SK-N-SH (cell line): Measurements from ENCODE around the gene MED31. TPM values are rescaled to one million over a fixed set of nuclear protein-coding genes. Genes with fewer than 3 reads are reported as not detected.

Source experiments
- CTCF ChIA-PET: fragments of 300-600, 350-600 bp; formaldehyde crosslinking; extraction: SDS; loops from one replicate; lab custom pipeline; 2021; lab: Yijun Ruan, JAX
- POLR2A ChIA-PET: fragments of 350-600 bp; sonication (Branson Sonifier 250); formaldehyde crosslinking; extraction: SDS; loops from one replicate; lab custom pipeline; 2020; ENCODE audit warnings: antibody characterized with exemption, inconsistent platforms; lab: Yijun Ruan, JAX
- DNase-seq: peaks from one replicate; pipeline ENCODE4 v3.0.0; 2012
- H2AFZ ChIP-seq: fragments of 200-600 bp; sonication (generic); 2 replicates; pipeline ENCODE4 v1.8.1; 2016; ENCODE audit warnings: antibody characterized with exemption, mild to moderate bottlenecking, low read depth
- H3F3A ChIP-seq: fragments of 200-600 bp; sonication (generic); replicated peaks from 2 replicates; pipeline ENCODE3; 2016; ENCODE audit warnings: antibody characterized with exemption, mild to moderate bottlenecking; ENCODE audit not compliant: insufficient read depth
- H3K27ac ChIP-seq, 2 experiments: fragments of 200-500 bp in 1 of 2; fragments of 200-600 bp in 1 of 2; sonication (Bioruptor generic) in 1 of 2; sonication (generic), shearing (Covaris generic) in 1 of 2; 2 replicates each; pipeline versions ENCODE4 v1.5.1 to v1.6.1; 2014 to 2016; ENCODE audit warnings: low read depth in 2 of 2, inconsistent platforms in 1 of 2, low read length in 1 of 2, mild to moderate bottlenecking in 1 of 2, mixed read lengths in 1 of 2
- H3K27me3 ChIP-seq: fragments of 200-600 bp; sonication (generic), shearing (Covaris generic); 2 replicates; pipeline ENCODE4 v1.6.1; 2016; ENCODE audit warnings: mixed run types; ENCODE audit not compliant: insufficient read depth
- H3K36me3 ChIP-seq, 2 experiments: fragments of 200-500 bp in 1 of 2; fragments of 200-600 bp in 1 of 2; sonication (Bioruptor generic) in 1 of 2; sonication (generic) in 1 of 2; replicated peaks in 1 of 2; 2 replicates each; pipeline versions ENCODE3 to v1.5.1; 2014 to 2016; ENCODE audit warnings: low read length in 1 of 2, mild to moderate bottlenecking in 1 of 2; ENCODE audit not compliant: insufficient read depth in 2 of 2, control insufficient read depth in 1 of 2
- H3K4me1 ChIP-seq, 2 experiments: fragments of 200-500 bp in 1 of 2; fragments of 200-600 bp in 1 of 2; sonication (Bioruptor generic) in 1 of 2; sonication (generic), shearing (Covaris generic) in 1 of 2; 2 replicates each; pipeline versions ENCODE4 v1.5.1 to v1.6.1; 2014 to 2016; ENCODE audit warnings: low read depth in 1 of 2, low read length in 1 of 2, mixed run types in 1 of 2; ENCODE audit not compliant: insufficient read depth in 2 of 2, control insufficient read depth in 1 of 2
- H3K4me2 ChIP-seq: fragments of 200-600 bp; sonication (generic), shearing (Covaris generic); 2 replicates; pipeline ENCODE4 v1.6.1; 2017; ENCODE audit warnings: mixed run types
- H3K4me3 ChIP-seq, 2 experiments: fragments of 200-500 bp in 1 of 2; fragments of 200-600 bp in 1 of 2; sonication (Bioruptor generic) in 1 of 2; sonication (generic), shearing (Covaris generic) in 1 of 2; 2 replicates each; pipeline versions ENCODE4 v1.5.1 to v1.8.1; 2014 to 2016; ENCODE audit warnings: low read depth in 2 of 2, inconsistent platforms in 1 of 2, low read length in 1 of 2, mild to moderate bottlenecking in 1 of 2, mixed read lengths in 1 of 2, moderate library complexity in 1 of 2
- H3K79me2 ChIP-seq: fragments of 200-600 bp; sonication (generic); 2 replicates; pipeline ENCODE4 v1.8.1; 2017; ENCODE audit warnings: mild to moderate bottlenecking; ENCODE audit not compliant: insufficient read depth
- H3K9ac ChIP-seq: fragments of 200-600 bp; sonication (generic); 2 replicates; pipeline ENCODE4 v1.6.1; 2017; ENCODE audit warnings: mixed run types
- H3K9me2 ChIP-seq: fragments of 200-600 bp; sonication (generic); 2 replicates; pipeline ENCODE4 v1.6.1; 2017; ENCODE audit warnings: mixed run types
- H3K9me3 ChIP-seq: fragments of 200-600 bp; sonication (generic); 2 replicates; pipeline ENCODE4 v1.6.1; 2017; ENCODE audit warnings: mixed run types, mild to moderate bottlenecking, moderate library complexity
- H4K20me1 ChIP-seq: fragments of 200-600 bp; sonication (generic); 2 replicates; pipeline ENCODE4 v1.6.1; 2017; ENCODE audit warnings: mild to moderate bottlenecking, mixed run types; ENCODE audit not compliant: insufficient read depth
- CHD2 ChIP-seq: fragments of 150-350 bp; IDR thresholded peaks from 2 replicates; pipeline ENCODE4 v1.6.1; 2018; ENCODE audit warnings: low read length; ENCODE audit not compliant: partially characterized antibody
- EZH2phosphoT487 ChIP-seq: fragments of 200-600 bp; sonication (generic); IDR thresholded peaks from 2 replicates; pipeline ENCODE4 v1.6.1; 2017; ENCODE audit warnings: low read depth, mixed run types, mild to moderate bottlenecking, antibody characterized with exemption, moderate library complexity, borderline replicate concordance
- FOXJ3 ChIP-seq: sonication (generic); formaldehyde crosslinking; IDR thresholded peaks from 2 replicates; pipeline ENCODE4 v1.5.1; 2020; ENCODE audit warnings: mild to moderate bottlenecking, missing genetic modification reagents
- FOXM1 ChIP-seq: IDR thresholded peaks from 2 replicates; pipeline ENCODE4 v1.4.0; 2012; ENCODE audit warnings: low read depth, mild to moderate bottlenecking
- JUND ChIP-seq: IDR thresholded peaks from 2 replicates; pipeline ENCODE4 v1.4.0; 2012
- MEF2A ChIP-seq: IDR thresholded peaks from 2 replicates; pipeline ENCODE4 v1.4.0; 2012; ENCODE audit warnings: low read depth, borderline replicate concordance
- NFIC ChIP-seq: IDR thresholded peaks from 2 replicates; pipeline ENCODE4 v1.4.0; 2012; ENCODE audit warnings: borderline replicate concordance
- PBX3 ChIP-seq: IDR thresholded peaks from 2 replicates; pipeline ENCODE4; 2012
- POLR2AphosphoS5 ChIP-seq: IDR thresholded peaks from 2 replicates; pipeline ENCODE4 v1.6.1; 2012; ENCODE audit warnings: low read depth, low read length
- RAD21 ChIP-seq: IDR thresholded peaks from 2 replicates; pipeline ENCODE4 v1.6.1; 2012; ENCODE audit warnings: mild to moderate bottlenecking, low read length
- RCOR1 ChIP-seq: fragments of 150-350 bp; IDR thresholded peaks from 2 replicates; pipeline ENCODE4 v1.6.1; 2017; ENCODE audit warnings: antibody characterized with exemption, low read length
- RXRA ChIP-seq: IDR thresholded peaks from 2 replicates; pipeline ENCODE4 v1.4.0; 2012; ENCODE audit warnings: low read depth, mild to moderate bottlenecking, borderline replicate concordance
- SIN3A ChIP-seq: IDR thresholded peaks from 2 replicates; pipeline ENCODE4 v1.6.1; 2012; ENCODE audit warnings: low read depth, mild to moderate bottlenecking, low read length, moderate library complexity, borderline replicate concordance
- TAF1 ChIP-seq: IDR thresholded peaks from 2 replicates; pipeline ENCODE4 v1.6.1; 2012; ENCODE audit warnings: low read depth, mild to moderate bottlenecking, low read length, moderate library complexity, borderline replicate concordance
- TCF12 ChIP-seq: IDR thresholded peaks from 2 replicates; pipeline ENCODE4 v1.4.0; 2012
- USF2 ChIP-seq: fragments of 150-350 bp; IDR thresholded peaks from 2 replicates; pipeline ENCODE4 v1.6.1; 2017; ENCODE audit warnings: antibody characterized with exemption, low read length, low read depth, borderline replicate concordance
- ZBTB33 ChIP-seq: IDR thresholded peaks from 2 replicates; pipeline ENCODE4 v1.4.0; 2012; ENCODE audit warnings: low read depth, borderline replicate concordance
- WGBS: methylation state at CpG from one replicate; pipeline ENCODE4 v1.1.6; 2017; ENCODE audit warnings: low lambda C conversion rate; 5-methylcytosine and 5-hydroxymethylcytosine counted together
- polyA plus RNA-seq, 3 experiments: library from polyadenylated mRNA; depleted of rRNA; stranded (reverse); fragments of >200 nt; gene quantifications; 2 replicates each; pipeline ENCODE4 v1.2.3, GENCODE V29; 2012
- TF ChIP-seq, protein P1 (sequence below): fragments of 200-600 bp; sonication (generic); IDR thresholded peaks from 2 replicates; pipeline ENCODE4 v1.6.1; 2017; ENCODE audit warnings: antibody characterized with exemption, mild to moderate bottlenecking, moderate library complexity
- TF ChIP-seq, protein P2 (sequence below): IDR thresholded peaks from 2 replicates; pipeline ENCODE4 v1.4.0; 2012; ENCODE audit warnings: low read depth, borderline replicate concordance

The MED31 gene
- polyA plus RNA-seq, 1 of the 3 experiments (the other 2 are of a cell fraction), result 15.1 TPM

GRCh38 chr17:6671431-6671830, 20.0 kb upstream of the MED31 start (continued):
- TF ChIP-seq TAF1, result no peak

DNA sequence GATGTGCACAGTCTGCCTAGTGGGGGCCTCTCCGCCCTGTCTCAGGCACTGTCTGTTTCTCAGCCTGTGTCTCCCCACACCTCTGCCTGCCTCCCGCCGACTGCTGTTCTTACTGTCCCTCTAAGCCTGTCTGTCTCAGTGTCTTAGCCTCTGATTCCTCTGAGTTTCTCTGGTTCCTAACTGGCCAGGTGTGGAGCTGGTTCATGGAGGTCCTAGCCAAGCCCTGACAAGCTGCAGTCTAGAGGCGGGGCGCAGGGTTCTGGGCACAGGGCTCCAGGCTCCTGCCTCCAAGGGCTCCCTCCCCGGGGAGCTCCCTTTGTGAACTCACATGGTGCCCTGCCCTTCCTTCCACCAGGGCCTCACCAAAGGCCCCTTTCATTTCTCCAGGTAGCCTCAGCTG, 19.6 kb upstream of the MED31 start:
- no peak for DNase-seq
- no peaks in the 10 kb centered on the region for H3K9me3 ChIP-seq
- no peaks in the 10 kb centered on the region for H3K36me3 ChIP-seq
- CTCF ChIA-PET, result interaction anchor here (1.1 to 1.4 kb wide), 2 partner anchors 31 to 172 kb away, joined by 3 read pairs; no protein-coding TSS in a partner anchor
- no peak overlapping the region for H3K4me2 ChIP-seq
- no peak overlapping the region for H3K4me3 ChIP-seq
- no peaks in the 10 kb centered on the region for H3K79me2 ChIP-seq
- no peaks in the 10 kb centered on the region for H4K20me1 ChIP-seq
- no peaks in the 10 kb centered on the region for H3K9me2 ChIP-seq
- no peak for TF ChIP-seq PBX3
- TF ChIP-seq CHD2, result no peak
- no peak for TF ChIP-seq RAD21
- no peak for TF ChIP-seq USF2
- TF ChIP-seq, protein P1, sequence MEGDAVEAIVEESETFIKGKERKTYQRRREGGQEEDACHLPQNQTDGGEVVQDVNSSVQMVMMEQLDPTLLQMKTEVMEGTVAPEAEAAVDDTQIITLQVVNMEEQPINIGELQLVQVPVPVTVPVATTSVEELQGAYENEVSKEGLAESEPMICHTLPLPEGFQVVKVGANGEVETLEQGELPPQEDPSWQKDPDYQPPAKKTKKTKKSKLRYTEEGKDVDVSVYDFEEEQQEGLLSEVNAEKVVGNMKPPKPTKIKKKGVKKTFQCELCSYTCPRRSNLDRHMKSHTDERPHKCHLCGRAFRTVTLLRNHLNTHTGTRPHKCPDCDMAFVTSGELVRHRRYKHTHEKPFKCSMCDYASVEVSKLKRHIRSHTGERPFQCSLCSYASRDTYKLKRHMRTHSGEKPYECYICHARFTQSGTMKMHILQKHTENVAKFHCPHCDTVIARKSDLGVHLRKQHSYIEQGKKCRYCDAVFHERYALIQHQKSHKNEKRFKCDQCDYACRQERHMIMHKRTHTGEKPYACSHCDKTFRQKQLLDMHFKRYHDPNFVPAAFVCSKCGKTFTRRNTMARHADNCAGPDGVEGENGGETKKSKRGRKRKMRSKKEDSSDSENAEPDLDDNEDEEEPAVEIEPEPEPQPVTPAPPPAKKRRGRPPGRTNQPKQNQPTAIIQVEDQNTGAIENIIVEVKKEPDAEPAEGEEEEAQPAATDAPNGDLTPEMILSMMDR, result no peak
- TF ChIP-seq, all 33 proteins: peak for 0
- no peak overlapping the region for H2AFZ ChIP-seq
- no peak overlapping the region for H3K9ac ChIP-seq
- no peaks in the 10 kb centered on the region for H3K4me1 ChIP-seq
- H3K27me3 ChIP-seq, result peaks cover 73% of the 10 kb centered on the region
- POLR2A ChIA-PET, result no interaction called here
- H3K27ac ChIP-seq, result no peak overlapping the region
- 42% methylated on average over 6 of the region's 6 CpGs for WGBS
- no peaks in the 10 kb centered on the region for H3F3A ChIP-seq

DNA sequence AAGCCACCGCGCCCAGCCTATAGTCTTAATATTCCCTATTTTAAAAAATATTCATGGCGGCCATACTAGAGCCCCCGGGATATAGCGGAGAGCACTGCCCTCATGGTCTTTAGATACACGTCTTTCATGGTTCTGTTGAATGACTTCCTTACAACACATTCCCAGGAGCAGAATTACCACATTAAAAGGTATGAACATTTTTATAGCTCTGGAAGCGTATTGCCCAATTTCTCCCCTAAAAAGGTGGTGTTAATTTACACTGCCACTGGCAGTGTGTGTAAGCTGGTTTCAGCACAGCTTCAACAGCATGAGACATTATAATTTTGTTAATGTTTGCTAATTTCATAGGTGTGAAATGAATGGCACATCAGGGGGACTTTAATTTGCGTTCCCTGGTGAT, 19.2 kb upstream of the MED31 start:
- Histone ChIP-seq H3F3A (no peaks in the 10 kb centered on the region), H3K27me3 (peaks cover 73% of the 10 kb centered on the region)
- POLR2A ChIA-PET, result no interaction called here
- TF ChIP-seq SIN3A (no peak), ZBTB33 (no peak), RCOR1 (no peak), TCF12 (no peak), POLR2AphosphoS5 (no peak), MEF2A (no peak), JUND (no peak), RXRA (no peak), USF2 (no peak), CHD2 (no peak), FOXM1 (no peak), EZH2phosphoT487 (no peak), TAF1 (no peak), NFIC (no peak), FOXJ3 (no peak)
- TF ChIP-seq, protein P2, sequence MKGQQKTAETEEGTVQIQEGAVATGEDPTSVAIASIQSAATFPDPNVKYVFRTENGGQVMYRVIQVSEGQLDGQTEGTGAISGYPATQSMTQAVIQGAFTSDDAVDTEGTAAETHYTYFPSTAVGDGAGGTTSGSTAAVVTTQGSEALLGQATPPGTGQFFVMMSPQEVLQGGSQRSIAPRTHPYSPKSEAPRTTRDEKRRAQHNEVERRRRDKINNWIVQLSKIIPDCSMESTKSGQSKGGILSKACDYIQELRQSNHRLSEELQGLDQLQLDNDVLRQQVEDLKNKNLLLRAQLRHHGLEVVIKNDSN, result no peak

More for the DNA sequence above, 19.2 kb upstream of the MED31 start:
- Histone ChIP-seq H3K27ac (no peak overlapping the region), H3K4me3 (no peak overlapping the region), H3K9me2 (no peaks in the 10 kb centered on the region), H2AFZ (no peak overlapping the region), H4K20me1 (no peaks in the 10 kb centered on the region), H3K79me2 (no peaks in the 10 kb centered on the region), H3K9me3 (no peaks in the 10 kb centered on the region), H3K36me3 (no peaks in the 10 kb centered on the region), H3K9ac (no peak overlapping the region), H3K4me2 (no peak overlapping the region), H3K4me1 (no peaks in the 10 kb centered on the region)
- CTCF ChIA-PET, result interaction anchor here (1.1 to 1.4 kb wide), 2 partner anchors 32 to 172 kb away, joined by 3 read pairs; no protein-coding TSS in a partner anchor
- whole genome bisulfite sequencing, result 63% methylated on average over 8 of the region's 8 CpGs
- no peak for DNase-seq
